SHP77 (cell line): Measurements from ENCODE around the gene EIF4G1.
A peak's percentile ranks its signal among the peaks of the same experiment; 100 is the strongest.
"Not testable (repeated sequence)": the region's sequence is repeated elsewhere in the genome, so short reads cannot be mapped to it uniquely, and the experiment has no call there.

ENCODE experiments used
- DNase-seq, 2 experiments: peaks; one replicate each; lab custom pipeline; 2025; lab: John Stamatoyannopoulos, UW

EIF4G1 gene

DNA sequence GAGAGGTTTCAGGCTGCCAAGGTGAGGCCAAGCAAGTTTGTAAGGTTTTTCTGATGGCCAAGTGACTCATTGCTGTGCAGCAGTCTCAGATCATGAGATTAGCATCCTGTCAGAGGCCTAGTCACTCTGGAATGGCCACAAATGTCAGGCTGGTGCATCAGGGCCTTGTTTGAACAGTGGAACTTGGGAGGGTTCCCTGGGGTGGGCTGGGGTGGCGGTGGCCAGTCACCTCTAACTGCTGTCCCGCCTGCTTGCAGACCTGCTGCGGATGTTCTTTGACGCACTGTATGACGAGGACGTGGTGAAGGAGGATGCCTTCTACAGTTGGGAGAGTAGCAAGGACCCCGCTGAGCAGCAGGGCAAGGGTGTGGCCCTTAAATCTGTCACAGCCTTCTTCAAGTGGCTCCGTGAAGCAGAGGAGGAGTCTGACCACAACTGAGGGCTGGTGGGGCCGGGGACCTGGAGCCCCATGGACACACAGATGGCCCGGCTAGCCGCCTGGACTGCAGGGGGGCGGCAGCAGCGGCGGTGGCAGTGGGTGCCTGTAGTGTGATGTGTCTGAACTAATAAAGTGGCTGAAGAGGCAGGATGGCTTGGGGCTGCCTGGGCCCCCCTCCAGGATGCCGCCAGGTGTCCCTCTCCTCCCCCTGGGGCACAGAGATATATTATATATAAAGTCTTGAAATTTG is 20.2 kb downstream of the EIF4G1 start:
- DNase-seq: no peak

DNA sequence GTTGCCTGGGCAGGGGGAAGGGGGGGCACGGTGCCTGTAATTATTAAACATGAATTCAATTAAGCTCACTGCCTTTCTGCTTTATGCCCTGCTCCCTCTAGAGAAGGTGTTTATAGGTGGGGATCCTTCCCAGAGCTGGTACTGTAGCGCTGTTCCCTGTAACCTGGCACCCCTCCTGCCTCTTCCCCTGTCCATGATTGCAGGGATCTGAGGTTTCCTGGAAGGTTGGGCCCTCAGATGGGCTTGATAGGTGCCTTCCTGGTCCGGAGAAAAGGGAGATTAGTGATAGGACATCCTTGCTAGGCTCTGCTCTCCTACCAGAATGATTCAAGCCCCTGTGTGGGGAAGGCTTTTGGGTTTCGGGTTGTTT is 20.9 kb downstream of the EIF4G1 start:
- peak in 1 of 2 experiments; percentile 36 for DNase-seq

DNA sequence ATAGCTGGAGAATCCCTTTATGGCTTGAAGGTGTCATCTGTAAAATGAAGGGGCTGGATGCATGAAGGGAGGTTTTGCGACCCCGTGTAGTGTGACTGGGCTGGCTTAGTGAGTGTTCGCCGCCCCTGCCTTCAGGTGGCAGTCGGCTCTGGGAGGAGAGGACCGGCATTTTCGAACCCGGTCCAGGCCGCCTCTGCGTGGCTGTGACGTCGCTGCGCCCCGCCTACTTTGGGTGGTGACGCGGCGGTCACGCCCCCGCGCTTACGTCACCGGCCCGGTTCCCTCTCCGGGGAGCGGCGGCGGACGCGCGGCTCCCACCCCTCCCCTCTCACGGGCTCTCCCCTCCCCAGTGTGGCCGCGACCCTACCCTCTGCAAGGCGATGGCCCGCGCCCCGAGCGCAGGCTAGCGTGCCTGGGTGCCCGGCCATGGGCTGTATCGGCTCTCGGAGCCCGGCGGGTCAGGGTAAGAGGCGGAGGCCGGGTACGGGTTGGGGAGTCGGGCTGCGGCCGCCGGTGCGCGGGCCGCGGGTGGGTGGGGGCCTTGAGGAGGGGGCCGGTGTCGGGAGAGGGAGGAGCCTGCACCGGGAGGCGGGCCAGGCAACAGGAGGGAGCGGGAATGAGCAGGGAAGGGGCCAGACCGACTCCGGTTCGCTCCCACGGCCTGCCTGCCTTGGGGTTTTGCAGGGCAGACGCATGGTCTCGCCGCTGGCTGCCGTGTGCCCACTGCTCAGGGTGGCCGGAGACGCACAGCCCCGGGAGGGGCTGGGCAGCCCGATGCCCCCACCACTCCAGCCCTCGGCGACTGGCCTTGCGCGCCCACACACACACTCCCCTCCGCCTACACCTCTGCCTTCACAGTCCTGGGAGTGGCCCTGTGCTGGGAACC is 21.5 kb downstream of the EIF4G1 start:
- peak; percentile 42 to 62 for DNase-seq

DNA sequence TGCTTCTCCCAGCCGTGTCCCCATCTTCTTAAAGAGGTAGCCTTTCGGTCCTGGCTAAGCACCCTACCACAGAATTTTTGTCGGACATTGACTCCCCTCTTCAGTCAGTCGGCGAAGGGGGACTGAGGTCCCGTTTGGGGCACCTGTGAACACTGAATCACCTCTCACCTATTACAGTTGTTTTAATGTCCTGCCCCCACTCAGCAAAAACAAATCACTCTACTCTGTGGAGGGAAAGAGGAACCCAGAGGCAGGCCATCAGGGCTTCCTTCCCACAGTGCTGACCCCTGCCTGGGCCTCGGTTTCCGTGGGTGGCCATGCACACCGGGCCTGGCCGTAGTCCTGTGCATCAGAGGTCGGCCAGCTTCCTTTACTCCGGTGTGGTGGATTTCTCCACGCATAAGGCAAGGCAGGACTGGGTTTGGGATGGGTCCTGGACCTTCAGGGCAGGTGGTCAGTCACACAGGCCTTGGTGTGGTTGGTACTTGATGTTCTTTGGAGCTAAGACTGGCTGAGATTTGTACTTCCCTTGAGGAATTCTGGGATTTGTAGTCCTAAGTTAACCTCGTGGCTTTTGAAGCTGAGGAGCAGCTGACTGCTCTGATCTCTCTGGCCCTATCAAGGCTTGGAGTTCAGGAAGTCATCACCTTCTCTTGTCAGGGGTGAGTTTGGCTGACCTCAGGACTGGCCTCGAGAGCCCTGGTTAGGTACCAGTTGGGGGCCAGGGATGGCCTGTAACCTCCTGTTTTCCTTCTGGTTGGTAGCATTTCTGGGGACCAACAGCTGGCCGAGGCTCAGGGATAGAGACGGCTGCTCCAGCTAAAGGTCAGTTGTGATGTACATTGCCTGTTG is 22.4 kb downstream of the EIF4G1 start:
- peak; percentile 43 to 76 for DNase-seq

DNA sequence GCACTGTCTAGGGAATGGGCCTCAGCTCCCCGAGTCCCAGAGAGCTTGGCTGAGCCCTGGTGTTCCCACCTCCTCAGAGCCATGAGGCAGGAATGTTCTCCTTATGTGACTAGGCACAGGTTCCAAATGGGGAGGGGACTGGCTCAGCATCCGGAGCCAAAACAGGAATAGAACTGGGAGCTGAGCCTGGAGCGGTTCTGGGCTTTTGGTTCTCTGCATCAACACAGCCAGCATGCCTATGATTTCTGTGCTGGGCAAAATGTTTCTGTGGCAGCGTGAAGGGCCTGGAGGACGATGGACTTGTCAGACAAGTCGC is 23.0 kb downstream of the EIF4G1 start, which contains the start of gene FAM131A:
FAM131A (plus strand) TSS at position 202 of the 316 bp plus-strand sequence; CDS start at position 233, 31 bp downstream.
- peak in 1 of 2 experiments; percentile 44 for DNase-seq

DNA sequence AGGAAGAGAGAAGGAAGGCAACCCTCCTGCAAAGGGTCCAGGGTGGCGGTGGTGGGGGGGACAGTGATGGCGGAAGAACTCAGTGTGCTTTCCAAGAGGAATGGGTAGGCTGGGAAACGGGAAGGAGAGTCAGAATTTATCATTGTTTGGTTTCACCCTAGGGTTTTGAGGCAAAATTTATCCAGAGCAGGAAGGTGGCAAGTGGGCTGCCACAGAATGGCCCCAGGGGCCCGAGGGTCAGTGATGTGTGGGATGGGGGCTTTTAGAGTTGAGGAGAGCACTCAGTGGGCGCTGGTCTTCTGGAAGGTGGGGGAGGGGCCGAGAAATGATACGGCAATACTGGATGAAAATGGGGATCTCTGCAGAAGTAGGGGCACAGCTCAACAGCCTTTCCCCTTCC is 23.6 kb downstream of the EIF4G1 start:
- peak in 1 of 2 experiments; percentile 1 for DNase-seq

DNA sequence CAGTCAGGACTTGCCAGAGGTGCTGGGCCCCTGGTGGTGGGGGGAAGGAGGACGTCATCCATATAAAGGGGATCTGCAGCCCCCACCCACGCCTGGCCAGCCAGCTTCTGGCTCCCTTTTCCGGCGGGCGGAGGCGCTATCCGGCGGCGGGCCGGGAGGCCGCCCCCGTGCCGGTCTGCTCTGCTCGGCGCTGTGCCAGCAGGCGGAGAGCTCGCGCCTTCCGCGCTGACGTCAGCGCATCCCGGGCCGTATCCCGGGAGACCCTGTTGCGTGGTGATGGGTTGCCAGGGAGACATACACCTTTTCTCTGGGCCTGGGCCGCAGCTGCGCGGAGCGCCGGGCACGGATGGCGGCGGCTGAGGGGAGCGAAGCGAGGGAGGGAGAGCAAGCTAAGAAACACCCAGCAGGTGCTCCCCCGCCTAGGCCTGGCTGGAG is 24.1 kb downstream of the EIF4G1 start:
- peak; percentile 87 to 94 for DNase-seq

DNA sequence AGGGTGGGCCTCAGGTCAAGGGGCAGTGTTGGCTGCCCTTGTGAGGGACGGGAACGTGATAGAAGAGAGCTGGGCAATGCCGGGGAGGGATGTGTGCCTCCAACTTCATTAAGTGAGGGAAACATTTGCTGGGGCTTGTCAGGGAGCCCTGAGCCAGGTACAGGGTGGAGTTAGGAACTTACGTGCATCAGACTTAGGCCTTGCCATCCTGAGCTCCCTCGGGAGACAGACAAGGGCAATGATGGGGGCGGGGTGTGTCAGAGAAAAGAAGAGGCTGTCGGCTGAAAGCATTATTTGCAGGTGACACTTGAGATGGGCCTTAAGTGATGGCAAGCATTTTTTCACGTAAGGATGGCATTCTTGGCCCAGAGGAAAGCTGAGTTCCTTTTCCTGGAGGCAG is 24.6 kb downstream of the EIF4G1 start:
- peak in 1 of 2 experiments; percentile 6 for DNase-seq

DNA sequence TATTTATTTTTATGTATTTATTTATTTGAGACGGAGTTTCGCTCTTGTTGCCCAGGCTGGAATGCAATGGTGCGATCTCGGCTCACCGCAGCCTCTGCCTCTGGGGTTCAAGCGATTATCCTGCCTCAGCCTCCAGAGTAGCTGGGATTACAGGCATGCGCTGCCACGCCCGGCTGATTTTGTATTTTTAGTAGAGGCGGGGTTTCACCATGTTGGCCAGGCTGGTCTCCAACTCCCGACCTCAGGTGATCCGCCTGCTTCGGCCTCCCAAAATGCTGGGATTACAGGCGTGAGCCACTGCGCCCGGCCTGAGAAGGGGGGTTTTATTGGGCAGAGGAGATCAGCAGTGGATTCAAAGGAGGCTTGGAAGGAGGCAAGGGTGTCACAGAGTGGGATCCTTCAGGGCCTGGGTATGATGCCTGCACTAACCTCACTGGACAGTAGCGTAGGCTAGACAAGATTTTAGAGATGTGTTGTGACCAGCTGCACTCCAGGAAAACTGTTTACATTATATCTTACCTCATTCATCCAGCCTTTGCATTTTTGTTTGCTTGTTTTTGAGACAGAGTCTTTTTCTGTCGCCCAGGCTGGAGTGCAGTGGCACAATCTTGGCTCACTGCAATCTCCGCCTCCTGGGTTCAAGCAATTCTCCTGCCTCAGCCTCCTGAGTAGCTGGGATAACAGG is 25.2 kb downstream of the EIF4G1 start:
- DNase-seq: not testable (repeated sequence)

DNA sequence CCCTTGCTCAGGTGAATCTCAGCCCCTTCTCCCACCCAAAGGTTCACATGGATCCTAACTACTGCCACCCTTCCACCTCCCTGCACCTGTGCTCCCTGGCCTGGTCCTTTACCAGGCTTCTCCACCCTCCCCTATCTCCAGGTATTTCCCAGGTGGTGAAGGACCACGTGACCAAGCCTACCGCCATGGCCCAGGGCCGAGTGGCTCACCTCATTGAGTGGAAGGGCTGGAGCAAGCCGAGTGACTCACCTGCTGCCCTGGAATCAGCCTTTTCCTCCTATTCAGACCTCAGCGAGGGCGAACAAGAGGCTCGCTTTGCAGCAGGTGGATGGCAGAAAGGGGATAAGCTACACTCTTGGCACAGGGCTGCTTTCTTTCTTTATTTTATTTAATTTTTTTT is 27.5 kb downstream of the EIF4G1 start:
- DNase-seq: no peak

DNA sequence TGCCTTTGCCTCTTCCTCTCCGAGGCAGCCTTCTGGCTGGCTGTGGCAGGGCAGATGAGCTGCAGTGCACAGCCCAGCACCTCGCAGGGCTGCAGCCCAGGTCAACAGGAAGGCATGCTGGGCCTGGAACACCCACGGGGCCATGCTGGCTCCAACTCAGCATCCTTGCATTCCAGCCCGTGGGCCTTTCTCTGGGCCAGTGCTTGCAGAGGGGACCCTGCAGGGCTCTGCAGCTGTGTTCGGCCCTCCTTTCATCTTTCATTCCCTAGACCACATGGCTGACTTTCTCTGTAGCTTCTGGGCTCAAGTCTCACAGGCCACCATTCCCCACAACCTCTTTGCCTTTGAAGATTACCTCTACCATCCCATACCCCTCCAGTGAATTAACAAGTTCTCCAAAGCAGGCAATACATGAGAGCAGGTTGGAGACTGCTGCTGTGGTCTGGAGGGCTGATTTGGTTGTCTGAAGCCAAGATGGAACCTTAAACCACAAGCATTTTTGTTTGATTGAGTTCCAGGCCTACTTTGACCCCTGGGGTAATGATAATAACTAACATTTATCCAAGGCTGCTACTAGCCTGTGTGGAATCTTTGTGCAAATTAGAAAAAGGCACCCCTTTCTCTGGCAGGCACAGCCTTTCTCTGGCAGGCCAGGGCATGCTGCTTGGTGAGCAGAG is 28.9 kb downstream of the EIF4G1 start:
- no peak for DNase-seq

DNA sequence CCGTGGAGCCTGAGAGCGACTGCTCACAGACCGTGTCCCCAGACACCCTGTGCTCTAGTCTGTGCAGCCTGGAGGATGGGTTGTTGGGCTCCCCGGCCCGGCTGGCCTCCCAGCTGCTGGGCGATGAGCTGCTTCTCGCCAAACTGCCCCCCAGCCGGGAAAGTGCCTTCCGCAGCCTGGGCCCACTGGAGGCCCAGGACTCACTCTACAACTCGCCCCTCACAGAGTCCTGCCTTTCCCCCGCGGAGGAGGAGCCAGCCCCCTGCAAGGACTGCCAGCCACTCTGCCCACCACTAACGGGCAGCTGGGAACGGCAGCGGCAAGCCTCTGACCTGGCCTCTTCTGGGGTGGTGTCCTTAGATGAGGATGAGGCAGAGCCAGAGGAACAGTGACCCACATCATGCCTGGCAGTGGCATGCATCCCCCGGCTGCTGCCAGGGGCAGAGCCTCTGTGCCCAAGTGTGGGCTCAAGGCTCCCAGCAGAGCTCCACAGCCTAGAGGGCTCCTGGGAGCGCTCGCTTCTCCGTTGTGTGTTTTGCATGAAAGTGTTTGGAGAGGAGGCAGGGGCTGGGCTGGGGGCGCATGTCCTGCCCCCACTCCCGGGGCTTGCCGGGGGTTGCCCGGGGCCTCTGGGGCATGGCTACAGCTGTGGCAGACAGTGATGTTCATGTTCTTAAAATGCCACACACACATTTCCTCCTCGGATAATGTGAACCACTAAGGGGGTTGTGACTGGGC is 30.3 kb downstream of the EIF4G1 start:
- DNase-seq: no peak

DNA sequence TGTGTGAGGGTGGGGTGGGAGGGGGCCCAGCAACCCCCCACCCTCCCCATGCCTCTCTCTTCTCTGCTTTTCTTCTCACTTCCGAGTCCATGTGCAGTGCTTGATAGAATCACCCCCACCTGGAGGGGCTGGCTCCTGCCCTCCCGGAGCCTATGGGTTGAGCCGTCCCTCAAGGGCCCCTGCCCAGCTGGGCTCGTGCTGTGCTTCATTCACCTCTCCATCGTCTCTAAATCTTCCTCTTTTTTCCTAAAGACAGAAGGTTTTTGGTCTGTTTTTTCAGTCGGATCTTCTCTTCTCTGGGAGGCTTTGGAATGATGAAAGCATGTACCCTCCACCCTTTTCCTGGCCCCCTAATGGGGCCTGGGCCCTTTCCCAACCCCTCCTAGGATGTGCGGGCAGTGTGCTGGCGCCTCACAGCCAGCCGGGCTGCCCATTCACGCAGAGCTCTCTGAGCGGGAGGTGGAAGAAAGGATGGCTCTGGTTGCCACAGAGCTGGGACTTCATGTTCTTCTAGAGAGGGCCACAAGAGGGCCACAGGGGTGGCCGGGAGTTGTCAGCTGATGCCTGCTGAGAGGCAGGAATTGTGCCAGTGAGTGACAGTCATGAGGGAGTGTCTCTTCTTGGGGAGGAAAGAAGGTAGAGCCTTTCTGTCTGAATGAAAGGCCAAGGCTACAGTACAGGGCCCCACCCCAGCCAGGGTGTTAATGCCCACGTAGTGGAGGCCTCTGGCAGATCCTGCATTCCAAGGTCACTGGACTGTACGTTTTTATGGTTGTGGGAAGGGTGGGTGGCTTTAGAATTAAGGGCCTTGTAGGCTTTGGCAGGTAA is 31.1 kb downstream of the EIF4G1 start:
- DNase-seq: peak; percentile 57 to 73

DNA sequence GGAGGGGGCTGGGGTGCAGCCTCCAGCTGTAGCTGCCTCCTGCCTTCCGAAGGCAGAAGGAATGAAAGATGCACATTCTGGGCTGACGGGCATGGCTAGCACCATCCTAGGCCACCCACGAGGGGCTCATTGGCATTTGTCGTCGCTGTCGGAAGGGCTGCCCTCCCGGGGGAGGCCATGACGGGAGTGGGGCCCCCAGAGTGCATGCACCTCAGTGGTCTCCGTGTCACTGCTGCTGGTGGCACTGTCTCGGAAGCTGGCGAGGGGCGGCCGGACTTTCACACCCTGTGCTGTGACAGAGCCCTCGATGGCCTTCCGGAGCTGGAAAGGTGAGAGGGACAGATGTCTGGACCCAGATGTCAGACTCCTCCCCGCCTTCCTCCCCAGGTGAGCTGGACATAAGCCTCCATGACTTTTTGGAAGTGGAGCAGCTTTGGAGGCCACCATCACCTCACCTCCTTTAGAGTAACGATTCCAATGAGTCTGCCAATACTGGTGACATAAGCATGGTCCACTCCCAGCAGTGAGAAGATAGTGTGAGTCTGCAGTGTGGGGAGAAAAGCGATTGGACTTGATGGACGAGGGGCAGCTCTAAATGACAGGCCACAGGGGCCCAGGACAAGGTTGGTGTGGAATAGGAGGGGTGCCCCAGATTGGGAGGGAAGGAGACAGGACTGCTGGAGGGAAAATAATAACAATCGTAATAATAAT is 32.2 kb downstream of the EIF4G1 start:
- no peak for DNase-seq

DNA sequence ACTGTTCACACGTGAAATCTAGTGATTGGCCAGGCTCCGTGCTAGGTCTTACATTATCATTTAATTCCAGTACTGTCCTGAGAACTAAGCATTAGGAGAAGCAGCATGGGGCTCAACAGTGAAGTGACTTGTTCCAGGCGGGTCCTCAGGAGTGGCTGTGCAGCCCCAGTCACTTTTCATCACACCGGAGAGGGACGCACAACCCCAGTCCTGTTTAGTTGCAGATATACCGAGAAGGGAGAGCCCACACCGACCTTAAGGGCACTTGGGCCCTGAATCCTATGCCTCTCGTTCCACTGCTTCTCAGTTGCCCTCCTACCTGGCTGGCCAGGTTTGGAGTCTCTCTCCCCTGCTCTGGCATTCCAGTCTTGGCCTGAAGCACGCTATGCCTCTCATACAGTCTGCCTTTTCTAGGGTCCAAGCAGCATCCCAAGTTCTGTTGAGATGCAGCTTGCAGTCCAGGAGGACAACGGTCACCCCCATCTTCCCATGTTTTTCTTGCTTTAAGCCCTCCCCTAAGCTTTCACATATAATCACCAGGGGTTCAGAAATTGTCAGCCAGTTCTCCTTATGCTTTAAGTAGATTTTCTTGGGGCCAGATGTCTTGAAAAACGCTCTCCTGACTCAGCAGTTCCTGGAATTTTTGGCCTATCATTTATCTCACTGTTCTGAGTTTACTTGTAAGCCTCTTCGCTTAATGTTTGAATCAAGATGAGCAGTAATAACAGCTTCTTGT is 33.1 kb downstream of the EIF4G1 start:
- no peak for DNase-seq

DNA sequence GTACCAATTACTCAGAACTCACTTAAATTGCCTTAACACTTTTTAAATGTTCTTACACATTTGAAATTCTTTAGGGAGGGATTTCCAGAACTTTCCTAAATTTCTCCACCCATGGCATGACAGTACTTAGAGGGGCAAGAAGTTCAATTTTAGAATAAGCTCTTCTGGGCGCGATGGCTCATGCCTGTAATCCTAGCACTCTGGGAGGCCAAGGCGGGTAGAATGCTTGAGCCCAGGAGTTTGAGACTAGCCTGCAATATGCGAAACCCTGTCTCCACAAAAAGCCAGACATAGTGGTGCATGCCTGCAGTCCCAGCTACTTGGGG is 33.6 kb downstream of the EIF4G1 start:
- no peak for DNase-seq

DNA sequence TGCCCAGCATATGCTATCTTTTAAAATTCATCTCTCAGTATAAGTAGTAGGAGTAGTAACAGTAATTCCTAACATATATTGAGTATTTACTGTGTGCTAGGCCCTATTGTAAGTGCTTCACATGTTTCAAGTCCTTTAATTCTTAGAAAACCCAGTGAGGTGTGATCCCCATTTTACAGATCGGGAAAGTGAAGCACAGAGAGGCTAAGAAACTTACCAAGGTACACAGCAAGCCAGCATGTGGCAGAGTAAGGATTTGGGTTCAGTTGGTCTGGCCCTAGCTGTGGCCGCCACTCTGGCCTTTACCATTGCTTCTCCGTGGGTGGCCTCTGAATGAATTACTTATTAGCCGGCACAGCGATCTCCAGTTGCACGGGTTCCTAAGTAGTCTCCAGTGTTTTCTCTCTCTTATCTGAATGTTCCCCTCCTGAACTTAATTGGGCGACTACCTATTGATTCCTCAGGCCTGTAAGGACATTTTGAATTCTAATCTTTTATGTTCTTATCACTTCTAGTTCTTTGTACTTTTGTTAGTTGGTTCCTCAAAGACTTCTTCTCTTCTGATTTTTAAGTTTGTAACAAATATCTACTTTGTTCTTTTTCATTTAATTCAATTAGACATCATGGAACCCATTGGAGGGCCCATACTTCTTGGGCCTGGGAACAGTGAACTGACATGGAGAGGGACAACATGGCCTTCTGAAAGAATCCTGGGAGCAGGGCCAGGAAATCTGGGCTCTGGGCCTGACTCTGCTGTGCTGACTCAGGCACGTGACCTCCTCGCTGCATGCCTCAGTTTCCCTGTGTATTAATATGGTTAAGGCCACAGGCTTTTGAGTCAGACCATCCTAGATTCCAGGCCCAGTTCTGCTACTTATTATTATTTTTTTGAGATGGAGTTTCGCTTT is 35.4 kb downstream of the EIF4G1 start:
- DNase-seq: no peak
